H7 (cell line): Measurements from ENCODE around the gene ATXN3L. TPM values are rescaled to one million over a fixed set of nuclear protein-coding genes. Genes with fewer than 3 reads are reported as not detected.

Source experiments
- total RNA-seq: library from RNA; depleted of rRNA; stranded (reverse); fragments of >200 nt; shearing (Covaris generic); gene quantifications from 2 replicates; pipeline ENCODE4 v1.2.3, GENCODE V29; 2014; rRNA removed

Gene ATXN3L
- total RNA-seq, 1 experiment from 2014 or later = not detected

Other genes with a start within 250 kb of the ATXN3L start
- 0.24 and 0.41 TPM in 2 replicates for gene EGFL6, start 249.5 kb upstream of the ATXN3L start, total RNA-seq